Fibroblast of lung (primary cell): ENCODE data around the gene BCL2.

ENCODE experiments used
- CTCF ChIP-seq, 2 donors: IDR thresholded peaks in 1 of 2; conservative IDR thresholded peaks in 1 of 2; 1 replicate in 1 of 2; 2 replicates in 1 of 2; pipeline ENCODE4 v1.5.1; 2011 to 2012; ENCODE audit warnings: low read length in 2 of 2, control low read depth in 1 of 2, inconsistent platforms in 1 of 2, low read depth in 1 of 2, mild to moderate bottlenecking in 1 of 2
- EZH2 ChIP-seq: IDR thresholded peaks from 2 replicates; pipeline ENCODE4 v1.5.1; 2012; ENCODE audit warnings: low read length, control low read depth, mild to moderate bottlenecking; ENCODE audit errors: missing control alignments

- TF ChIP-seq CTCF (conservative IDR thresholded peaks at IDR 0.05 in 1 of 2, IDR thresholded peaks at IDR 0.05 in 1 of 2; ENCODE audit: low read depth in 1 of 2, low read length in 2 of 2) (no peak), EZH2 (no peak)
Measured at GRCh38 chr18:63309422-63309821, 10.1 kb downstream of the BCL2 start.
